ENCODE data around the gene PAX3.

DNA sequence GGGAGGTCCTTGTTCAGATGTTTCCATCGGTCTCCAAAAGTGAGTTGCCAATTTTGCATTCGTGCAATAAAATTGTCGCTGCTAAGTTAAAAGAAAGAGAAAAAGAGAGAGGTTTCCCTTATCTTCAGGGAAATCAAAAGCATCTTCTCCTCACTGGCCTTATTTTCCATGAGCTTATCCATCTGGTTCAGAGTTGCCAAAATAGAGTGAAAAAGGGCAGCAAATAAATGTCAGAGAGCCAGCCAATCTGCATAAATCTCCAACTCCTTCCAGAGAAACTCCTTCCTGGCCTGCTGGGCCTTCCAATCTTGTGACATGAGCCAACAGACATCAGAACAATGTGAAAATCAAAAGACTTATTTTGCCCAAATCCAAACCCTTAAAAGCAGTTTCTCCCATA lies 28.4 kb downstream of the PAX3 start:
- TF ChIP-seq CTCF (IDR thresholded peaks at IDR 0.05; ENCODE audit: insufficient read depth, low read length, poor library complexity, severe bottlenecking) (no peak), EZH2phosphoT487 (conservative IDR thresholded peaks at IDR 0.05; ENCODE audit: low read length) (no peak)
